ENCODE results near the gene GRIN2D. TPM values are rescaled to one million over a fixed set of nuclear protein-coding genes. Genes with fewer than 3 reads are reported as not detected.

The GRIN2D gene
- total RNA-seq, 3 donors from 2014 or later, result 0.26 to 0.46 (median 0.35) TPM

DNA sequence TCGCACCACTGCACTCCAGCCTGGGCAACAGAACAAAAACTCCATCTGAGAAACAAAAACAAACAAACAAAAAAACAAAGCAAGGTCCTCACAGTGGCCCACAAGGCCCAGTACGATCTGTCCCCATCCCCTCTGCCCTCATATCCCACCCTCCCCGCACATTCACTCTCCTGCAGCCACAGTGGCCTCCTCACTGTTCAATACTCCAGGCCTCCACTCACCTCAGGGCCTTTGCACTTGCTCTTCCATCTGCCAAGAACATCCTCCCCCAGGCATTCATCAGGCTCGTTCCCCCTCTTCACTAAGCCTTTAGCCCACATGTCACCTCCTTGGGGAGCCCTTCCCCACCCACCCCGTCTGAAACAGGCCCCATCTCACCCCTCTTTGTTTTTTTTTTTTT lies 34.3 kb upstream of the GRIN2D start:
- Histone ChIP-seq H3K9me3 (no peaks in the 10 kb centered on the region), H3K36me3 (ENCODE audit: low read depth) (no peaks in the 10 kb centered on the region), H3K4me3 (no peak overlapping the region), H3K4me1 (ENCODE audit: low read depth) (no peaks in the 10 kb centered on the region)
- intact Hi-C loops (cut with DNase I, micrococcal nuclease), result no loop called here
- TF ChIP-seq, protein P1, sequence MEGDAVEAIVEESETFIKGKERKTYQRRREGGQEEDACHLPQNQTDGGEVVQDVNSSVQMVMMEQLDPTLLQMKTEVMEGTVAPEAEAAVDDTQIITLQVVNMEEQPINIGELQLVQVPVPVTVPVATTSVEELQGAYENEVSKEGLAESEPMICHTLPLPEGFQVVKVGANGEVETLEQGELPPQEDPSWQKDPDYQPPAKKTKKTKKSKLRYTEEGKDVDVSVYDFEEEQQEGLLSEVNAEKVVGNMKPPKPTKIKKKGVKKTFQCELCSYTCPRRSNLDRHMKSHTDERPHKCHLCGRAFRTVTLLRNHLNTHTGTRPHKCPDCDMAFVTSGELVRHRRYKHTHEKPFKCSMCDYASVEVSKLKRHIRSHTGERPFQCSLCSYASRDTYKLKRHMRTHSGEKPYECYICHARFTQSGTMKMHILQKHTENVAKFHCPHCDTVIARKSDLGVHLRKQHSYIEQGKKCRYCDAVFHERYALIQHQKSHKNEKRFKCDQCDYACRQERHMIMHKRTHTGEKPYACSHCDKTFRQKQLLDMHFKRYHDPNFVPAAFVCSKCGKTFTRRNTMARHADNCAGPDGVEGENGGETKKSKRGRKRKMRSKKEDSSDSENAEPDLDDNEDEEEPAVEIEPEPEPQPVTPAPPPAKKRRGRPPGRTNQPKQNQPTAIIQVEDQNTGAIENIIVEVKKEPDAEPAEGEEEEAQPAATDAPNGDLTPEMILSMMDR (IDR thresholded peaks at IDR 0.05), result no peak
- ATAC-seq, result no peak
- no peak for DNase-seq

DNA sequence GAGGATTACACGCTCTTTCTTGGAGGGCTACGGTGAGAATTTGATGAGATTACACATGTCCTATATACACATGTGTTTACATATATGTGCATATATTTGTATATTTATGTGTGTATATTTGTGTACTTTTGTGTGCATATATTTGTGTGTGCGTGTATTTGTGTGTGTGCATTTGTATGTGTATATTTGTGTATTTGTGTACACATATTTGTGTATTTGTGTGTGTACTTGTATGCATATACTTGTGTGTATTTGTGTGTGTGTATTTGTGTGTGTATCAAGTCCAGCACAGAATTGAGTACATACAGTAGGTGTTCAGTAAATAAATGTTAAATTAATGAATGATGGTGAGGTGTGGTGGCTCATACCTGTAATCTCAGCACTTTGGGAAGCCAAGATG lies 31.6 kb upstream of the GRIN2D start:
- TF ChIP-seq, protein P1 (IDR thresholded peaks at IDR 0.05), result no peak
- Histone ChIP-seq H3K4me3 (no peak overlapping the region), H3K9me3 (no peaks in the 10 kb centered on the region), H3K36me3 (ENCODE audit: low read depth) (no peaks in the 10 kb centered on the region), H3K4me1 (ENCODE audit: low read depth) (no peaks in the 10 kb centered on the region)
- ATAC-seq (no peak), DNase-seq (no peak)
- intact Hi-C loops (cut with DNase I, micrococcal nuclease), result no loop called here

DNA sequence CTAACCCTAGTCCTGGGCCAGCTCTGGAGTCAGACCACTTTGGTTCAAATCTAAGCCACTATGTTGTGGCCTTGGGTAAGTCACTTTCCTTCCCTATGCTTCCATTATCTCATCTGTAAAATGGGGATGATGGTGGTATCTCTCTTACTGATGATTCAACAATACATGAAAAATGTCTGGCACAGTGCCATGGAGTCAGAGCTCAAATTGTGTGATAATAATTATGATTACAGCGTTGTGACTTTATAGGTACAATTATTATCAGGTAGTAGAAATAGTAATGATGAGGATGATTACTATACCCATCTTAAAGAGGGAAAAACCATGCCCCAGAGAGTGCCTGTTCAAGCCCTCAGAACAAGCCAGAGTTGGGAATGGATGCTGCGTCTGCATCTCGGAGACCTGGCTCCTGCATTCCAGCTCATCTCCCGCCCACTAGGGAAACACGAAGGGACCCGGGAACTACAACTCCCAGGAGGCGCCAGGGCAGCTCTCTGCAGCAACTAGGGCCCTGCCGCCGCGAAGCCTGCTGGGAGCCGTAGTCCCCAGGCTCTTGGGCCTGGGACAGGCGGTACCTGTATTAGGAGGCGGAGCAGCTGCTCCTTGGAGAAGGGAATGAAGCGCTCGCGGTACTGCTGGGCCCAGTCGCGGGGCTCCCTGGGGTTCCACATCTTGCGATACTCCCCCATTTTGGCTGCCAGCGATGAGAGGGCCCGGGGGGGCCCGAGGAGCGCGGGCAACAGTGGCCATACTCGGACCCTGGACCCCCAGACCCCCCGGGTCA lies 30.6 kb upstream of the GRIN2D start:
- DNase-seq (peak; percentile 96 to 98 (median 96)), ATAC-seq (peak; percentile 84)
- no peaks in the 10 kb centered on the region for H3K36me3 ChIP-seq (ENCODE audit: low read depth)
- intact Hi-C loops (cut with DNase I, micrococcal nuclease), result no loop called here
- peak overlapping the region; percentile 28 for H3K4me3 ChIP-seq
- peaks cover 3% of the 10 kb centered on the region for H3K4me1 ChIP-seq (ENCODE audit: low read depth)
- no peaks in the 10 kb centered on the region for H3K9me3 ChIP-seq
- TF ChIP-seq, protein P1 (IDR thresholded peaks at IDR 0.05), result no peak

- TF ChIP-seq, protein P1 (IDR thresholded peaks at IDR 0.05), result no peak
- no peaks in the 10 kb centered on the region for H3K9me3 ChIP-seq
Observed at GRCh38 chr19:48363500-48363809, 30.0 kb upstream of the GRIN2D start.

GRCh38 chr19:48363810-48364597 lies 29.5 kb upstream of the GRIN2D start, which contains the start of the genes SYNGR4 and TMEM143:
Gene SYNGR4 (plus strand): TSS chr19:48364367. CDS start chr19:48365843, 1,476 bp downstream.
Gene TMEM143 (minus strand): TSS chr19:48363940. CDS start chr19:48363920, 20 bp downstream.
- Histone ChIP-seq H3K4me3 (peak within 1 kb of the TSS; percentile 28), H3K4me1 (ENCODE audit: low read depth) (peaks cover 11% of the 10 kb centered on the region), H3K36me3 (ENCODE audit: low read depth) (no peaks in the 10 kb centered on the region), H3K9me3 (no peaks in the 10 kb centered on the region)
- intact Hi-C loops (cut with DNase I, micrococcal nuclease), result no loop called here
- TF ChIP-seq, protein P1 (IDR thresholded peaks at IDR 0.05), result peak; percentile 9
- ATAC-seq (peak; percentile 90), DNase-seq (peak; percentile 98 to 100 (median 98))

More at GRCh38 chr19:48363500-48363809, 30.0 kb upstream of the GRIN2D start:
- peak overlapping the region; percentile 28 for H3K4me3 ChIP-seq
- peaks cover 9% of the 10 kb centered on the region for H3K4me1 ChIP-seq (ENCODE audit: low read depth)
- intact Hi-C loops (cut with DNase I, micrococcal nuclease), result no loop called here
- DNase-seq (peak in 2 of 3 donors; percentile 80 to 82), ATAC-seq (peak; percentile 23)
- H3K36me3 ChIP-seq (ENCODE audit: low read depth), result no peaks in the 10 kb centered on the region
